Skin epidermis (tissue), 12 donors: ENCODE measurements around the gene COL4A6.
"Not testable (repeated sequence)": the region's sequence is repeated elsewhere in the genome, so short reads cannot be mapped to it uniquely, and the experiment has no call there.

Experiments
- H3K27ac ChIP-seq, 21 experiments: fragments of 200-600 bp; sonication (generic) in 11 of 21; one replicate each; pipeline ENCODE4 v1.5.0; 2020; ENCODE audit warnings: mild to moderate bottlenecking in 3 of 21, inconsistent platforms in 2 of 21, moderate library complexity in 2 of 21
- H3K4me3 ChIP-seq, 7 experiments: fragments of 200-600 bp; sonication (generic) in 2 of 7; one replicate each; pipeline ENCODE4 v1.5.0; 2020; ENCODE audit warnings: inconsistent platforms in 2 of 7, mild to moderate bottlenecking in 2 of 7, moderate library complexity in 1 of 7

Gene COL4A6

DNA sequence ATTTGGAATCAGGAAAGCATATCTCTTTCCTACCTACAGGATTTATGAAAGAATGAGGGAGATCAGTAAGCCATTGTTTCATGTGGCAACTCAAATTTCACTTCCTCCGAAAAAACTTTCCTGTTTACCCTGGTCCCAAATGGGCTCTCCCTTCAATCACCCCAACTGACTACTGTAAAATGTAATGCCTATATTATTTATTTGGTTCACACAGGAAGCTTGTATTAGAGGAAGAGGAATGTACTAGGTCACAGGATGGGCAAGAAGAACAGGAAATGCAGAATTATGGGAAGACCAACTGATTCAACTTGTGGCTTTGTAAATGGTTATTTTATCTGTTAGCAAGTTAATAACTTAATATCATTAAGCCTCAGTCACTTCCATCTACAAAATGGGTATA is 23.1 kb downstream of the COL4A6 start:
- Histone ChIP-seq H3K27ac (no peak overlapping the region), H3K4me3 (no peak overlapping the region)

- H3K27ac ChIP-seq: no peak overlapping the region
- H3K4me3 ChIP-seq: no peak overlapping the region
Observed at GRCh38 chrX:108412783-108413182, 25.4 kb downstream of the COL4A6 start.

DNA sequence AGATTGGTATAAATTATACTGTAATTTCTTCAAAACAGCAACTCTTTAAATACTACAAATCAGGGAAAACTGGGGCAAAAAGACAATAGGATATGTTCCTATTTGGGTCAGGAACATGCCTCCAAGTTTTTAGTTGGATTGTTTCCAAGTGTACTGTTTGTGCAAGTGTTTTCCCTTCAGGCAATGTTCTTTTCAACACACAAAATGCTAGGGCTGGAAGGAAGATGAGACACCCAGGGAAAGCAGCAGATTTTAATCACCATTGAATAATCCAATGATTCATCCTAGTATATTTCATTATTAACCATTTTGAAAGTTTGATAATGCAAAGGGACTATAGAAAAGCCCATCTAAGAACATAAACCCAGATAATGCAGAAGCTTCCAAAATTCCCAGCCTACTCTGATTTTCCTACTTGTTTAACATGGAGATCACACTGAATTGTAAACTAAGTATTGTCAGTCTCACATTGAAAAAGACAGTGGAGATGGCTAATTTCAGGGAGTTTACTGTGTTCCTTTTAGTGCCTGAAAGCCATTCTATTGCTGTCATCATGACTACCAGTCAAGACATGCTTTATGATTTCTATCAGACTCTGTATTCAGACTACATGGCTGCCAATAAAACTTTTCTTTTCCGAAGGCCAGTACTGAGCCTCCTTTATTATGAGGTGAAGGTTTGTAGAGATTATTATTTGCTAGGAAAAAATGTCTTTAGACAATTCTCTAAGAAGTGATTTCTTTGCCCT is 38.6 kb downstream of the COL4A6 start:
- Histone ChIP-seq H3K4me3 (no peak overlapping the region), H3K27ac (peak overlapping the region in 2 of 21 experiments; percentile 18 to 26)

- Histone ChIP-seq H3K27ac (peak overlapping the region in 1 of 21 experiments; percentile 24), H3K4me3 (no peak overlapping the region)
Observed at GRCh38 chrX:108397627-108398391, 40.4 kb downstream of the COL4A6 start.

DNA sequence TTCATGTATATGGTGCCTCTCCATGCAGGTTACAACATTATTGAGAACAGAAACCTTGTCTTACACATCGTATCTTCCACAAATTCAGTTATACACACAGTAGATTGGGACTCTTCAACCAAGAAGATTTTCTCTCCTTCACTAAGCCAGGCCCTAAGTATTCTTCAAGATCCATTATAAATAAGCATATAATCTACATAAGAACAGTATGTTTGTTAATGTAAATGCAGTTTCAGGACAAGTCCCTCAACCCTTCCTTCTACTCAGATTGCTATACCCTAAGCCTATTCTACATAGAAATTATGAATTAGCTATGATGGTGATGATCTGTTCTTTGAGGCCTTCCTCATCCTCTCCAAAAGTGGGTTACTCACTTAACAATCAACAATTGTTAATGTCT is 41.2 kb downstream of the COL4A6 start:
- Histone ChIP-seq H3K27ac (peak overlapping the region in 2 of 21 experiments; percentile 11 to 24), H3K4me3 (no peak overlapping the region)

DNA sequence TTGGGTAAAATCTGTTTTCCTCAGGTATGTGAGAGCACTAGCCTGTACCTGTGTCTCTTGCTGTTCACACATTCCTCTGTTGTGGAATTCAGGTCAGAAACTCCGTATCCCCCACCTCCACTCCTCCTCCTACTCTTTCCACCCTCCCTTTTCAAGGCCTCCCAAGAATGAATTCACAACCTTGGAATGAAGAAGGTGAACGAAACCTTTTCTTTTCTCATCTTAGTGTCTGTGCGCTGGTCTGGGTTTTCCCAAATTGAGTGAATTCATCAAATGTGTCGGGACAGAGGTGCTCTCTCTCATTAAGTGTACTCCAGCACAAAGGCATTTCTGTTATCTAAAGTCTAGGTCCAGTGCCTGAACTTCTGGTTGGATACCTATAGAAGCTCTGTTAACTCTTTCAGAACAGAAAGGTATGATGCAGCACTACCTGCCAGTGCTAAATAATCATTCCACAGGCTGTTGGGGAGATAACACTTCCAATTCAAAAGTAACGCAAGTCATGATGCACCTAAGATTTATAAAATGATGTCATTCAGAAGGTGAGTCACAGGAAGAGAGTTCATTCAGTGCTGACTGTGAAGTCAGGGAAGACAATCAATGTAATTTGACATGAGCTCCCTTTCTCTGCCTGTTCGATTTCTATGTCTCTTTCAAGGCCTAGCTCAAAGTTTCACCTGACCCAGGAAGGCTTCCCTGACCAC is 41.9 kb downstream of the COL4A6 start:
- Histone ChIP-seq H3K27ac (peak overlapping the region in 1 of 21 experiments; percentile 11), H3K4me3 (no peak overlapping the region)

GRCh38 chrX:108390976-108391717 is 47.1 kb downstream of the COL4A6 start:
- not testable (repeated sequence) for H3K27ac ChIP-seq, H3K4me3 ChIP-seq

DNA sequence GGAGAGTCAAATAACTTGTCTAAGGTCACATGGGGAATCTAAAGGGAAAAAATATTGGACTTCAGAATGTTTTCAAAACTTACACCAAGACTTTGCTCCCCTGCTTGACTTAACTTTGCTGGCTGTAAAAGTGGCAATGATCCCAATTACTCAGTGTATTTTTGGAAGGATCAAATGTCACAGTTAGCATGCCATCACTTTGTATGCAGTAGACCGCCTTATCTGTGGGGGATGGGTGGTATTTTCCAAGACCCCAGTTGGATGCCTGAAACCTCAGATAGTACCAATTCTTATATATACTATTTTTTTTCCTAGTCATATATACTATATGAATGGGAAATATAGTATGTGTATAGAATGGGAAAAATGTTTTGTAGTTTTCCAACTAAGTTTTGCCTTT is 53.4 kb downstream of the COL4A6 start:
- Histone ChIP-seq H3K27ac (no peak overlapping the region), H3K4me3 (no peak overlapping the region)

- Histone ChIP-seq H3K27ac (no peak overlapping the region), H3K4me3 (no peak overlapping the region)
Observed at GRCh38 chrX:108380222-108380621, 58.0 kb downstream of the COL4A6 start.

- H3K4me3 ChIP-seq, H3K27ac ChIP-seq: not testable (repeated sequence)
Observed at GRCh38 chrX:108376821-108377220, 61.4 kb downstream of the COL4A6 start.

DNA sequence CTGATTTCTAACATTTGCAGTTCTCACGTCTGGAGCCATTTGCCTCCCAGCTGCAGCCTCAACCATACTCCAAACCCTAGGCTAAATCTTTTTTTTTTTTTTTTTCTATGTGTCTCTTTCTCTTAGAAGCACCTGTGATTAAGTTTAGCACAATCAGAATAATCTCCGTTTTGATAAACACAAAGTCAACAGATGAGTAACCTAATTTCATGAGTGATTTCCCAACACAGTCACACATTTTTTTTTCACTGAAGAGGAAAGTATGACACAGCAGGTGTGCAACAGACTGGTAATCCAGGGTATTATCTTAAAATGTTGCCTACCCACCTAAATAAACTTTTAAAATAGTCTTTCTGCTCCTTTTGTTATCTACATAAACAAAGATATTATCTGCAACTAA is 62.6 kb downstream of the COL4A6 start:
- H3K4me3 ChIP-seq, H3K27ac ChIP-seq: not testable (repeated sequence)

- H3K4me3 ChIP-seq: no peak overlapping the region
Observed at GRCh38 chrX:108366644-108367406, 71.4 kb downstream of the COL4A6 start.

DNA sequence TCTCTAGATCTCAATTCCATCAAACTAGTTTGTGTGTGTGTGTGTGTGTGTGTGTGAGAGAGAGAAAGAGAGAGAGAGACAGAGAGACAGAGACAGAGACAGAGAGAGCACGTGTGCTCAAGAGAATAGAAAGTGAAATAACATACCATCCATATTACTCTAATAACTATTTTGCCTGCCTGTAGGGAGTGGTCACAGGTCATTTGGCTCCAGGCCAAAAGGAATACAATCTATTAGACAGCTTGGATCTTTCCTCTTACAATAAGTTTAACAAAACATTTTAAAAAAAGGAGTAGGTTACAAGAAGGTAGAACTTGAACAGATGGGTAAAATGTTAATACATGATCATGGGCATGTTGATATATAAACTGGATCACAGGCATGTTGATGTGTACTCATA is 76.2 kb downstream of the COL4A6 start:
- Histone ChIP-seq H3K4me3 (no peak overlapping the region), H3K27ac (no peak overlapping the region)

More at GRCh38 chrX:108366644-108367406, 71.4 kb downstream of the COL4A6 start:
- H3K27ac ChIP-seq: no peak overlapping the region

DNA sequence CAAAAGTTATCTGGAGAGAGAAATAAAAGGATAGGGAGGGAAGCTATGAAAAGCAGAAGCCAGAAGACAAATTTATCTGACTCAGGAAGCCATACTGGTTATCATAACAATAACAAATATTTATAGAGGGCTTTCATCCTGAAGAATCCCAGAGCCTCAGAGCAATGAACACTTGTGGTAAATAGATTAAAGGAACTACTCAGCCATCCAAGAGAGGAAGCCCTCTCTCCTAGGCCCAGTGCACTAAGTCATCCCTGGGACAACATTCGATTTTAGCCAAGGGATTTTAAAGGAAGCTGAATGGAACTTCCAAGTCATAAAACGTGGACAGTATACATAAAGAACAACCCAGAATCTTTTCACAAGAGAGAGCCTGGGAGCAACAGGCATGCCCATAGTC is 76.9 kb downstream of the COL4A6 start:
- no peak overlapping the region for H3K4me3 ChIP-seq
- H3K27ac ChIP-seq: no peak overlapping the region

DNA sequence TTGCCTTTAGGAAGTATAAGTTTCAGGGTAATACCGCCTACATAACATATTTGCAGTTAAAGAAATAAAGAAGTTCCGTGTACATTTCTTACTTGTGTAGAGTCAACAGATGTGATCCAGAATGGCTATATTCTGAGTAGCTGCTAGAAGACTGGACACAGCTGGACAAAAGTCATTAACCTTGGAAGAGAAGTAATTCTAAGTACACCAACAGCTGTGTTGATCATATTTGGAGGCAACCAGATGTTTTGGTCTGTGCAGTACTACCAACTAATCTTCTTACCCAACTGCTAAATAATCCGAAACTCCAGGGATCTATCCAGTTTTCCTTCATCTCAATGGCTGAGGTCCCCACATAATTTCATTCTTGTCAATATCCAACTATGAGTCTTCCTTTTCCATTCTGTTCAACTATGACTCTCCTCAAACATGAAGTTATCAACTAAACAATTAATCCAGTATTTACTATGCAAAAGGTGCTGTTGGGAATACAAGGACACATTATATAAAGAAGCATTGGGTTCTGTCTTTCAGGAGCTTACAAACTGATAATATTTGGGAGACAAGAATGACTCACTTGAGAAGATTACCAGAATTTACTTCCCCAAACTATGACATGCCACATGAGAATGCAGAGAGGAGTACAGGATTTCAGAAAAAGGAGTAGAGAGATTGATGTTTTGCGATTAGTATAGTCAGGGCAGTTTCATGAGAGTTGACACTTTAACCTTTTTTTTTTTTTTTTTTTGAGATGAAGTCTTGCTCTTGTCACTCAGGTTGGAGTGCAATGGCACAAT is 78.2 kb downstream of the COL4A6 start:
- Histone ChIP-seq H3K27ac (no peak overlapping the region), H3K4me3 (no peak overlapping the region)

DNA sequence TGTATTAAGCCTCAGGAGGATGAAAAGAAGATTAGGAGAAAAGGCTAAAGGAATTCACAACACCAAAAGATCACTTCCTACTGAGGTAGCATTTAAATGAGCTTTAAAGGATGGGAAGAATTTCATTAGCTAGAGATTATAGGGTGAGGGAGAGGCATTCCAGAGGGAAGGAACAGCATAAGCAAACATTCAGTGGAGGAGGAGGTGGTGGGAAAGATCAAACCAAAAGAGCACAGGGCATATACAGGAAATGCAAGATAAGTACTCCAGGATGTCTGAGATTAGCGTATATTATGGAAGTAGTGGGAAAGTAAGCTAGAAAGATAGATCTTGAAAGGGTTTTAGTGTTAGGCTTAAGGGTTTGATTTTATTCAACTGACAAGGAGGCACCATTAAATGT is 84.8 kb downstream of the COL4A6 start:
- Histone ChIP-seq H3K4me3 (no peak overlapping the region), H3K27ac (no peak overlapping the region)

DNA sequence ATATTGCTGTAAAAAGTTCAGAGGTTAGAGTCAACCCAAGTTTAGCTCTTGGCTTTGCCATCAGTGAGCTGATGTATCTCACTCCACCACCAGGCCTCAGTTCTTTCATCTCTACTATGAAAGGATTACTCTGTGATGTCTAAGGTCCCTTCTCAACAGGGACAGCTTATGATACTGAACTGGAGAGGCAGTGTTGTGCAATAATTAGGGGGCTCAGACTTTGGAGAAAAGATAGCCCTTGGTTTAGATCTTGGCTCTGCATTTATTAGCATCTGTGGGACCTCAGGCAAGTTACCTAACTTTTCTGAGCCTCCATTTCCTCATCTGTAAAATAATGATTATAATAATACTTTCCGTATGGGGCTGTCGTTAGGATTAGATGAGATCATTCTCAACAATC is 89.0 kb downstream of the COL4A6 start:
- Histone ChIP-seq H3K27ac (no peak overlapping the region), H3K4me3 (no peak overlapping the region)

DNA sequence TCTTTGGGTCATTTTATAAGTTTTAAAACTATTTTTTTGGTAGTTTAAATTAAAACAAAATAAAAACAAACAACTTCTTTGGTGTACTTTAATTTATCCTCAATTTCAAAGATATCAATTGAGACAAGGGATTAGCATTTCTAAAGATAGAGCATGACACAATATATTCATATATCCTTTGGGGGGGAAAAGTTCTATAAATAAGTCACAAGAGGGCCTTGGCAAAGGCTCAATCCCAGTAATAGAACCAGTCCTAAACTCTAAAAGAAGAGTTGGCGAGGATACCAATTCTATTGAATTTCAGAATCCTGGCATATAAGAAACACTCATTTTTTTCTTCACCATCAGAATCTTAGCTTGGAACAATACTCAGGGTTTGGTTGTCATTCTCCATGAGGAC is 89.7 kb downstream of the COL4A6 start:
- no peak overlapping the region for H3K4me3 ChIP-seq
- H3K27ac ChIP-seq: no peak overlapping the region
